ENCODE results near the gene AKAP8L.

AKAP8L gene

DNA sequence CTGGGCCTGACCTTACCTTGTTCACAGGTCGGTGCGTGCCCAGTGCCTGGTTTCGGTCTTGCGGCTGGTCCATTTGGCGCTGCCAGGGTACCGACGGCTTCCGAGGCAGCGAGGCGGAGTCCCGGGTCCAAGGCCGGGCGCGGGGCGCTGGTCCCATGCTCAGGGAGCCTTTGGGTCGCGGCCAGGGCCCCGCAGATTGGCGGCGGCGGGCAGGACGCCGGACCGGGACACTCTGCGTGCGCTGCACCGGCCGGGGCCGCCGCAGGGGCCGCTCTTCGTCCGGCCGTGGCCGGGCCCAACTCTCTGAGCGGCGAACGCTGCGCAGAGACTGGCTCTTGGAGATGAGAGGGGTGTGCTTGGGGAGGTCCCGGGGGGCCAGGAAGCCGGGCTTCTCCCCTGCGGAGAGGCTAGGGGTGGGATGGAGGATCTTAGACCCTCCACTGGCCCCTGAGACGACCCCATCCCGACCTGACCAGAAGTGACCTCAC is 34.3 kb upstream of the AKAP8L start:
- H3K4me3 ChIP-seq (ENCODE audit: low read length, poor library complexity, severe bottlenecking): no peak overlapping the region
- H2AFZ ChIP-seq (ENCODE audit: low read length): no peak overlapping the region
- no peak overlapping the region for H3K9ac ChIP-seq (ENCODE audit: low read depth, low read length, poor library complexity, severe bottlenecking)
- peaks cover 13% of the 10 kb centered on the region; the same call in 1 of the 2 replicates for H3K36me3 ChIP-seq (ENCODE audit: insufficient read depth, low read length)
- H4K20me1 ChIP-seq (ENCODE audit: insufficient read depth, low read length, poor library complexity, severe bottlenecking): no peaks in the 10 kb centered on the region
- H3K4me2 ChIP-seq (ENCODE audit: low read depth, low read length, poor library complexity, severe bottlenecking): no peak overlapping the region
- peaks cover 14% of the 10 kb centered on the region; the same call in 1 of the 2 replicates for H3F3A ChIP-seq (ENCODE audit: low read depth)
- no peaks in the 10 kb centered on the region for H3K27me3 ChIP-seq (ENCODE audit: insufficient read depth, low read length, poor library complexity, severe bottlenecking)
- TF ChIP-seq, protein P1, sequence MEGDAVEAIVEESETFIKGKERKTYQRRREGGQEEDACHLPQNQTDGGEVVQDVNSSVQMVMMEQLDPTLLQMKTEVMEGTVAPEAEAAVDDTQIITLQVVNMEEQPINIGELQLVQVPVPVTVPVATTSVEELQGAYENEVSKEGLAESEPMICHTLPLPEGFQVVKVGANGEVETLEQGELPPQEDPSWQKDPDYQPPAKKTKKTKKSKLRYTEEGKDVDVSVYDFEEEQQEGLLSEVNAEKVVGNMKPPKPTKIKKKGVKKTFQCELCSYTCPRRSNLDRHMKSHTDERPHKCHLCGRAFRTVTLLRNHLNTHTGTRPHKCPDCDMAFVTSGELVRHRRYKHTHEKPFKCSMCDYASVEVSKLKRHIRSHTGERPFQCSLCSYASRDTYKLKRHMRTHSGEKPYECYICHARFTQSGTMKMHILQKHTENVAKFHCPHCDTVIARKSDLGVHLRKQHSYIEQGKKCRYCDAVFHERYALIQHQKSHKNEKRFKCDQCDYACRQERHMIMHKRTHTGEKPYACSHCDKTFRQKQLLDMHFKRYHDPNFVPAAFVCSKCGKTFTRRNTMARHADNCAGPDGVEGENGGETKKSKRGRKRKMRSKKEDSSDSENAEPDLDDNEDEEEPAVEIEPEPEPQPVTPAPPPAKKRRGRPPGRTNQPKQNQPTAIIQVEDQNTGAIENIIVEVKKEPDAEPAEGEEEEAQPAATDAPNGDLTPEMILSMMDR (conservative IDR thresholded peaks at IDR 0.05; ENCODE audit: low read length): no peak
- TF ChIP-seq EZH2phosphoT487 (IDR thresholded peaks at IDR 0.05; ENCODE audit: borderline replicate concordance): no peak
- H3K9me3 ChIP-seq (ENCODE audit: insufficient read depth, low read depth, low read length): no peaks in the 10 kb centered on the region
- no peaks in the 10 kb centered on the region for H3K79me2 ChIP-seq (ENCODE audit: insufficient read depth, low read length)
- no peaks in the 10 kb centered on the region for H3K9me2 ChIP-seq (replicated peaks; ENCODE audit: low read depth, low read length)
- no peaks in the 10 kb centered on the region for H3K4me1 ChIP-seq (ENCODE audit: insufficient read depth, low read length, poor library complexity, severe bottlenecking)

DNA sequence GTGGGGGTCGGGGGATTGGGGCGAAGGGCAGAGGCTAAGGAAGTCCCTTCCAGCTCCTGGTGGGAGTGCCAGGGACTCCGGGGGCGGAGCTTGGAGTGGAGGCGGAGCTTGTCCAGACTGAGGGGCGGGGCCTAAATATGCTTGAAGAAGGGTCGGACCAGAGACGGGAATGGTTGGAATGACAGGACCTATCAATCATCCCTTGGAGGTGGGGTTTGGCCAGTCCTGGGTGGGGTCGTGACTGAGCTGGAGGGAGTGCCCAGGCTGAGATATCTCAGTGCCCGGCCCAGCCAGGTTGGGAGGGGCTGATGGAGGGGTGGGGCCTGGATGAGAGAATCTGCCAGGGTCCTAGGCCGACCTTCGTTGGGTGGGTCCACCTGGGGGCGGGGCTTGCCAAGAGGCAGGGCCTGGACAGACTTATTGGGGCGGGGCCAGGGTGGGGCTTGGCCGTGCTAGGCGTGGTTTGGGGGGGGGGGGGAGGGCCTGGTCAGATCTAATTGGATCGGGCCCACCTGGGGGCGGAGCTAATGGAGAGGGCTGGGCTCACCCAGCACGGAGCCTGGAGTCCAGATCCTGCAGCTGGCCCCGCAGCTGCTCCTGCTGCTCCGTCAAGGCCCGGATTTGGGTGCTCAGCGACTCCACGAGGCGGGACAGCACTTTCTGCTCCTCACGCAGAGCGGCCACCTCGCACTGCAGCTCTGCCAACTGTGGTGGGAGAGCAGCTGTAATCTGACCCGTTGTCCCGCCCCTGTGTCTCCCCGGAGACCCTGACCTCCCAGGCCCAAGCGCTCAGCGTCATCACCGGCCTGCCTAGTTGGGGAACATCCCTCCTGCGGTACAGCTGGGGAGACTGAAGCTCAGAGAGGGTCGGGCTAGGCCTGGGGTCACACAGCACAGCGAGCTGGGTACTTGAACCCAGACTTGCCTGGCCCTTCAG is 33.6 kb upstream of the AKAP8L start:
- no peaks in the 10 kb centered on the region for H3K9me3 ChIP-seq (ENCODE audit: insufficient read depth, low read depth, low read length)
- no peaks in the 10 kb centered on the region for H3K27me3 ChIP-seq (ENCODE audit: insufficient read depth, low read length, poor library complexity, severe bottlenecking)
- H3K36me3 ChIP-seq (ENCODE audit: insufficient read depth, low read length): peaks cover 10% of the 10 kb centered on the region; the same call in 1 of the 2 replicates
- no peaks in the 10 kb centered on the region for H3K4me1 ChIP-seq (ENCODE audit: insufficient read depth, low read length, poor library complexity, severe bottlenecking)
- H3K79me2 ChIP-seq (ENCODE audit: insufficient read depth, low read length): no peaks in the 10 kb centered on the region
- H3K9ac ChIP-seq (ENCODE audit: low read depth, low read length, poor library complexity, severe bottlenecking): no peak overlapping the region
- H3K4me2 ChIP-seq (ENCODE audit: low read depth, low read length, poor library complexity, severe bottlenecking): no peak overlapping the region
- H3F3A ChIP-seq (ENCODE audit: low read depth): peaks cover 14% of the 10 kb centered on the region; the same call in 1 of the 2 replicates
- no peaks in the 10 kb centered on the region for H4K20me1 ChIP-seq (ENCODE audit: insufficient read depth, low read length, poor library complexity, severe bottlenecking)
- no peak overlapping the region for H3K4me3 ChIP-seq (ENCODE audit: low read length, poor library complexity, severe bottlenecking)
- TF ChIP-seq EZH2phosphoT487 (IDR thresholded peaks at IDR 0.05; ENCODE audit: borderline replicate concordance): no peak
- TF ChIP-seq, protein P1 (conservative IDR thresholded peaks at IDR 0.05; ENCODE audit: low read length): no peak
- H2AFZ ChIP-seq (ENCODE audit: low read length): no peak overlapping the region
- no peaks in the 10 kb centered on the region for H3K9me2 ChIP-seq (replicated peaks; ENCODE audit: low read depth, low read length)

DNA sequence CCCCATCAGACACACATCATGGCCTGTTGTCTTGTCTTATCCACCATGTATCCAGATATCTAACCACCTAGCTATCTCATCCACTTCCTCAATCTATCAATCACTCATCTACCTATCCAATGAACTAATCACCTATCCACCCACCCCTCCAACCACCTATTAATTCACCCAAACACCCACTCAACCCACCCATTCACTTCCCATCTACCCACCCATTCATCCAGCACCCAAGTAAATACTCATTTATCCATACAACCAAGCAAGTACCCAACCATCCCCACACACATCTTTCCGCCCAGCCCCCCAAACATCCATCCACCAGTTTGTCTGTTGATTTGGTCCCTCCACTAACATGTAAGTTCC is 31.7 kb upstream of the AKAP8L start:
- no peaks in the 10 kb centered on the region for H3K9me2 ChIP-seq (replicated peaks; ENCODE audit: low read depth, low read length)
- H3K4me2 ChIP-seq (ENCODE audit: low read depth, low read length, poor library complexity, severe bottlenecking): no peak overlapping the region
- no peaks in the 10 kb centered on the region for H3K27me3 ChIP-seq (ENCODE audit: insufficient read depth, low read length, poor library complexity, severe bottlenecking)
- H3K9ac ChIP-seq (ENCODE audit: low read depth, low read length, poor library complexity, severe bottlenecking): no peak overlapping the region
- H2AFZ ChIP-seq (ENCODE audit: low read length): no peak overlapping the region
- no peaks in the 10 kb centered on the region for H3K9me3 ChIP-seq (ENCODE audit: insufficient read depth, low read depth, low read length)
- no peaks in the 10 kb centered on the region; the same call in 1 of the 2 replicates for H3K36me3 ChIP-seq (ENCODE audit: insufficient read depth, low read length)
- H4K20me1 ChIP-seq (ENCODE audit: insufficient read depth, low read length, poor library complexity, severe bottlenecking): no peaks in the 10 kb centered on the region
- H3K79me2 ChIP-seq (ENCODE audit: insufficient read depth, low read length): no peaks in the 10 kb centered on the region
- TF ChIP-seq EZH2phosphoT487 (IDR thresholded peaks at IDR 0.05; ENCODE audit: borderline replicate concordance): no peak
- TF ChIP-seq, protein P1 (conservative IDR thresholded peaks at IDR 0.05; ENCODE audit: low read length): no peak
- peaks cover 14% of the 10 kb centered on the region; the same call in 1 of the 2 replicates for H3F3A ChIP-seq (ENCODE audit: low read depth)
- no peaks in the 10 kb centered on the region for H3K4me1 ChIP-seq (ENCODE audit: insufficient read depth, low read length, poor library complexity, severe bottlenecking)
- H3K4me3 ChIP-seq (ENCODE audit: low read length, poor library complexity, severe bottlenecking): no peak overlapping the region

Data from Loucy (cell line).